ENCODE measurements around the gene SLC25A21.
A peak's percentile ranks its signal among the peaks of the same experiment; 100 is the strongest.

SLC25A21 gene

GRCh38 chr14:36979863-36980262 is 192.5 kb downstream of the SLC25A21 start:
- DNase-seq: no peak

- no peak for DNase-seq
These were observed 195.8 kb downstream of the SLC25A21 start for GRCh38 chr14:36976571-36977023.

GRCh38 chr14:36975834-36976233 is 196.6 kb downstream of the SLC25A21 start:
- DNase-seq: peak; percentile 89

- no peak for DNase-seq
These were observed 197.4 kb downstream of the SLC25A21 start for GRCh38 chr14:36974985-36975384.

- DNase-seq: no peak
These were observed 198.5 kb downstream of the SLC25A21 start for GRCh38 chr14:36973806-36974442.

GRCh38 chr14:36971263-36971855 is 201.0 kb downstream of the SLC25A21 start:
- peak; percentile 6 for DNase-seq

GRCh38 chr14:36967892-36968555 is 204.4 kb downstream of the SLC25A21 start:
- no peak for DNase-seq

GRCh38 chr14:36955967-36956366 is 216.4 kb downstream of the SLC25A21 start:
- no peak for DNase-seq

GRCh38 chr14:36955376-36955775 is 217.0 kb downstream of the SLC25A21 start:
- DNase-seq: no peak

- no peak for DNase-seq
These were observed 219.7 kb downstream of the SLC25A21 start for GRCh38 chr14:36952689-36953088.

- DNase-seq: no peak
These were observed 221.0 kb downstream of the SLC25A21 start for GRCh38 chr14:36951380-36951911.

GRCh38 chr14:36950812-36951211 is 221.6 kb downstream of the SLC25A21 start:
- peak; percentile 15 for DNase-seq

- no peak for DNase-seq
These were observed 223.0 kb downstream of the SLC25A21 start for GRCh38 chr14:36949371-36949770.

GRCh38 chr14:36948157-36948859 is 224.1 kb downstream of the SLC25A21 start:
- no peak for DNase-seq

GRCh38 chr14:36947362-36947761 is 225.0 kb downstream of the SLC25A21 start:
- DNase-seq: no peak

GRCh38 chr14:36946872-36947271 is 225.5 kb downstream of the SLC25A21 start:
- DNase-seq: no peak

GRCh38 chr14:36944307-36945010 is 227.9 kb downstream of the SLC25A21 start:
- no peak for DNase-seq

GRCh38 chr14:36942522-36943245 is 229.7 kb downstream of the SLC25A21 start:
- no peak for DNase-seq

- peak; percentile 77 for DNase-seq
These were observed 230.5 kb downstream of the SLC25A21 start for GRCh38 chr14:36941783-36942521.

GRCh38 chr14:36940476-36940875 is 231.9 kb downstream of the SLC25A21 start:
- no peak for DNase-seq

GRCh38 chr14:36939265-36939664 is 233.1 kb downstream of the SLC25A21 start:
- no peak for DNase-seq
